ENCODE data around the gene WDR73. TPM values are rescaled to one million over a fixed set of nuclear protein-coding genes. Genes with fewer than 3 reads are reported as not detected.
"Not testable (repeated sequence)": the region's sequence is repeated elsewhere in the genome, so short reads cannot be mapped to it uniquely, and the experiment has no call there.

The WDR73 gene
- polyA plus RNA-seq, 1 donor (not counting 4 experiments of a cell fraction or from before 2014, with no cell fraction given) = 23.6 TPM

DNA sequence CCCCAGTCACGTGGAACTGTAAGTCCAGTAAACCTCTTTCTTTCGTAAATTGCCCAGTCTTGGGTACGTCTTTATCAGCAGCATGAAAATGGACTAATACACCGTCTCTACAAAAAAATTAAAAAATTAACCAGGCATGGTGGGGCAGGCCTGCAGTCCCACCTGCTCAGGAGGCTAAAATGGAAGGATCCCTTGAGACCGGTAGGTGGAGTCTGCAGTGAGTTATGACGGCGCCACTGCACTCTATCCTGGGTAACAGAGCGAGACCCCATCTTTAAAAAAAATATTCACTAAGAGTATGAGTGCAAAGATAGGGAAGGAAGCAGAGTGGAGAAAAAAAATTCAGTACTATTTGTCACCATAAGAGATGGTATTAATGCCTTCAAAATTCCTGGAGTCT lies 36.3 kb upstream of the WDR73 start:
- no peaks in the 10 kb centered on the region for H3K9me1 ChIP-seq (ENCODE audit: control insufficient read depth, extremely low read depth, insufficient read depth, low read length)
- FAIRE-seq (no peak), DNase-seq (ENCODE audit: low read depth, low spot score) (no peak)
- no peak overlapping the region for H2AFZ ChIP-seq (ENCODE audit: control insufficient read depth, low read length)
- no peaks in the 10 kb centered on the region for H4K20me1 ChIP-seq (ENCODE audit: control insufficient read depth, extremely low read depth, insufficient read depth, low read length)
- H3K4me1 ChIP-seq (ENCODE audit: control insufficient read depth, extremely low read depth, insufficient read depth, low read length) = peaks cover 13% of the 10 kb centered on the region
- no peak overlapping the region for H3K9ac ChIP-seq (ENCODE audit: control insufficient read depth, extremely low read depth, insufficient read depth, low read length)
- no peaks in the 10 kb centered on the region for H3K9me3 ChIP-seq (ENCODE audit: control insufficient read depth, low read depth, low read length)
- H3K79me2 ChIP-seq (ENCODE audit: control insufficient read depth, insufficient read depth, low read length) = peaks cover 40% of the 10 kb centered on the region
- H3K4me3 ChIP-seq (ENCODE audit: control insufficient read depth in 2 of 3, extremely low read depth in 1 of 3, insufficient read depth in 2 of 3, low read depth in 1 of 3, low read length in 3 of 3) = no peak overlapping the region
- TF ChIP-seq, protein P1, sequence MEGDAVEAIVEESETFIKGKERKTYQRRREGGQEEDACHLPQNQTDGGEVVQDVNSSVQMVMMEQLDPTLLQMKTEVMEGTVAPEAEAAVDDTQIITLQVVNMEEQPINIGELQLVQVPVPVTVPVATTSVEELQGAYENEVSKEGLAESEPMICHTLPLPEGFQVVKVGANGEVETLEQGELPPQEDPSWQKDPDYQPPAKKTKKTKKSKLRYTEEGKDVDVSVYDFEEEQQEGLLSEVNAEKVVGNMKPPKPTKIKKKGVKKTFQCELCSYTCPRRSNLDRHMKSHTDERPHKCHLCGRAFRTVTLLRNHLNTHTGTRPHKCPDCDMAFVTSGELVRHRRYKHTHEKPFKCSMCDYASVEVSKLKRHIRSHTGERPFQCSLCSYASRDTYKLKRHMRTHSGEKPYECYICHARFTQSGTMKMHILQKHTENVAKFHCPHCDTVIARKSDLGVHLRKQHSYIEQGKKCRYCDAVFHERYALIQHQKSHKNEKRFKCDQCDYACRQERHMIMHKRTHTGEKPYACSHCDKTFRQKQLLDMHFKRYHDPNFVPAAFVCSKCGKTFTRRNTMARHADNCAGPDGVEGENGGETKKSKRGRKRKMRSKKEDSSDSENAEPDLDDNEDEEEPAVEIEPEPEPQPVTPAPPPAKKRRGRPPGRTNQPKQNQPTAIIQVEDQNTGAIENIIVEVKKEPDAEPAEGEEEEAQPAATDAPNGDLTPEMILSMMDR (optimal IDR thresholded peaks at IDR 0.05 in 1 of 3, IDR thresholded peaks at IDR 0.05 in 1 of 3, conservative IDR thresholded peaks at IDR 0.05 in 1 of 3; ENCODE audit: extremely low read depth in 1 of 3, insufficient read depth in 2 of 3, low read length in 3 of 3) = no peak
- TF ChIP-seq EZH2 (IDR thresholded peaks at IDR 0.05; ENCODE audit: low read length) = no peak
- H3K27ac ChIP-seq (ENCODE audit: control insufficient read depth, insufficient read depth, low read length) = no peak overlapping the region
- dilution Hi-C loops (cut with MboI; ENCODE audit: extremely low pct_ligation_motif_present, low sequenced_read_pairs) = no loop called here
- H3K36me3 ChIP-seq (ENCODE audit: control insufficient read depth in 2 of 2, extremely low read depth in 1 of 2, insufficient read depth in 2 of 2, low read length in 2 of 2) = peaks cover 1 to 13% of the 10 kb centered on the region in 2 experiments
- no peaks in the 10 kb centered on the region for H3K27me3 ChIP-seq (ENCODE audit: control insufficient read depth, extremely low read depth, insufficient read depth, low read length)
- no peak overlapping the region for H3K4me2 ChIP-seq (ENCODE audit: control insufficient read depth, extremely low read depth, insufficient read depth, low read depth, low read length)

DNA sequence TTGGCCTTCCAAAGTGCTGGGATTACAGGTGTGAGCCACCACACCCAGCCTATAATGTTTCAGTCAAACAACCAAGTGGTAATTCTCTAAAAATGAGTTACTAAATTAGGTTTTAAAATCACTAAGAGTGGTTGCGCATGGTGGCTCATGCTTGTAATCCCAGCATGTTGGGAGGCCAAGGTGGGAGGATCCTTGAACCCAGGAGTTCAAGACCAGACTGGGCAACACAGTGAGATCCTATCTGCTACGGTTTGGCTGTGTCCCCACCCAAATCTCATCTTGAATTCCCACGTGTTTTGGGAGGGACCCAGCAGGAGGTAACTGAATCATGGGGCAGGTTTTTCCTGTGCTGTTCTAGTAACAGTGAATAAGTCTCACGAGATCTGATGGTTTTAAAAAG lies 35.8 kb upstream of the WDR73 start:
- no peak for FAIRE-seq
- Histone ChIP-seq H3K79me2 (ENCODE audit: control insufficient read depth, insufficient read depth, low read length) (peaks cover 36% of the 10 kb centered on the region), H4K20me1 (ENCODE audit: control insufficient read depth, extremely low read depth, insufficient read depth, low read length) (no peaks in the 10 kb centered on the region), H3K9ac (ENCODE audit: control insufficient read depth, extremely low read depth, insufficient read depth, low read length) (no peak overlapping the region), H3K4me2 (ENCODE audit: control insufficient read depth, extremely low read depth, insufficient read depth, low read depth, low read length) (no peak overlapping the region), H3K9me3 (ENCODE audit: control insufficient read depth, low read depth, low read length) (no peaks in the 10 kb centered on the region), H3K27me3 (ENCODE audit: control insufficient read depth, extremely low read depth, insufficient read depth, low read length) (no peaks in the 10 kb centered on the region), H3K9me1 (ENCODE audit: control insufficient read depth, extremely low read depth, insufficient read depth, low read length) (no peaks in the 10 kb centered on the region), H3K4me1 (ENCODE audit: control insufficient read depth, extremely low read depth, insufficient read depth, low read length) (peaks cover 13% of the 10 kb centered on the region), H3K36me3 (ENCODE audit: control insufficient read depth in 2 of 2, extremely low read depth in 1 of 2, insufficient read depth in 2 of 2, low read length in 2 of 2) (peaks cover 1 to 13% of the 10 kb centered on the region in 2 experiments), H3K27ac (ENCODE audit: control insufficient read depth, insufficient read depth, low read length) (no peak overlapping the region), H2AFZ (ENCODE audit: control insufficient read depth, low read length) (no peak overlapping the region), H3K4me3 (ENCODE audit: control insufficient read depth in 2 of 3, extremely low read depth in 1 of 3, insufficient read depth in 2 of 3, low read depth in 1 of 3, low read length in 3 of 3) (no peak overlapping the region)
- no peak for DNase-seq (ENCODE audit: low read depth, low spot score)
- TF ChIP-seq, protein P1 (optimal IDR thresholded peaks at IDR 0.05 in 1 of 3, IDR thresholded peaks at IDR 0.05 in 1 of 3, conservative IDR thresholded peaks at IDR 0.05 in 1 of 3; ENCODE audit: extremely low read depth in 1 of 3, insufficient read depth in 2 of 3, low read length in 3 of 3) = no peak
- TF ChIP-seq EZH2 (IDR thresholded peaks at IDR 0.05; ENCODE audit: low read length) = no peak
- dilution Hi-C loops (cut with MboI; ENCODE audit: extremely low pct_ligation_motif_present, low sequenced_read_pairs) = no loop called here

DNA sequence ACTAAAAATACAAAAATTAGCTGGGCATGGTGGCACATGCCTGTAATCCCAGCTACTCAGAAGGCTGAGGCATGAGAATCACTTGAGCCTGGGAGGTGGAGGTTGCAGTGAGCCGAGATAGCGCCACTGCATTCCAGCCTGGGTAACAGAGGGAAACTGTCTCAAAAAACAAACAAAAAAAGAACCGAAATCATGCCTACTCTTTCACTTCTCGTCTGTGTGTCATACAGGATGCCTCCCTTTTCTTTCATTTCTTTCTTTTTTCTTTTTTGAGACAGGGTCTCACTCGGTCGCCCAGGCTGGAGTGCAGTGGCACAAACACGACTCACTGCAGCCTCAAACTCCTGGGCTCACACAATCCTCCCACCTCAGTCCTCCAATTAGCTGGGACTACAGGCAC lies 32.4 kb upstream of the WDR73 start:
- H4K20me1 ChIP-seq (ENCODE audit: control insufficient read depth, extremely low read depth, insufficient read depth, low read length); H2AFZ ChIP-seq (ENCODE audit: control insufficient read depth, low read length); H3K27me3 ChIP-seq (ENCODE audit: control insufficient read depth, extremely low read depth, insufficient read depth, low read length); H3K4me2 ChIP-seq (ENCODE audit: control insufficient read depth, extremely low read depth, insufficient read depth, low read depth, low read length); H3K9ac ChIP-seq (ENCODE audit: control insufficient read depth, extremely low read depth, insufficient read depth, low read length); H3K9me3 ChIP-seq (ENCODE audit: control insufficient read depth, low read depth, low read length); H3K27ac ChIP-seq (ENCODE audit: control insufficient read depth, insufficient read depth, low read length); FAIRE-seq; H3K9me1 ChIP-seq (ENCODE audit: control insufficient read depth, extremely low read depth, insufficient read depth, low read length); DNase-seq (ENCODE audit: low read depth, low spot score); H3K4me1 ChIP-seq (ENCODE audit: control insufficient read depth, extremely low read depth, insufficient read depth, low read length); H3K4me3 ChIP-seq (ENCODE audit: control insufficient read depth in 2 of 3, extremely low read depth in 1 of 3, insufficient read depth in 2 of 3, low read depth in 1 of 3, low read length in 3 of 3); dilution Hi-C loops (cut with MboI; ENCODE audit: extremely low pct_ligation_motif_present, low sequenced_read_pairs): not testable (repeated sequence)
- Histone ChIP-seq H3K79me2 (ENCODE audit: control insufficient read depth, insufficient read depth, low read length) (peaks cover 18% of the 10 kb centered on the region), H3K36me3 (ENCODE audit: control insufficient read depth in 2 of 2, extremely low read depth in 1 of 2, insufficient read depth in 2 of 2, low read length in 2 of 2) (peaks cover 4 to 18% of the 10 kb centered on the region in 2 experiments)
